H1 (cell line): ENCODE measurements around the gene CORO1C. TPM values are rescaled to one million over a fixed set of nuclear protein-coding genes. Genes with fewer than 3 reads are reported as not detected.

ENCODE experiments used
- CTCF ChIA-PET: fragments of 300-600 bp; sonication (Branson Sonifier 250); formaldehyde crosslinking; loops from one replicate; lab custom pipeline; 2021; ENCODE audit not compliant: partially characterized antibody; lab: Charles Lee
- POLR2A ChIA-PET: fragments of 300-600 bp; sonication (Branson Sonifier 250); formaldehyde crosslinking; loops from one replicate; lab custom pipeline; 2021; ENCODE audit warnings: inconsistent platforms; ENCODE audit not compliant: partially characterized antibody; lab: Charles Lee
- DNase-seq, 2 experiments: peaks; one replicate each; pipeline versions ENCODE4 v3.0.0 to v3.0.0-alpha.2; 2010 to 2022; ENCODE audit warnings: low spot score in 2 of 2, low read depth in 1 of 2, mixed read lengths in 1 of 2
- FAIRE-seq: peaks from 2 replicates; lab custom pipeline; 2011; peaks lifted over from hg19 to GRCh38; lab: Jason Lieb, UNC
- H2AFZ ChIP-seq: 2 replicates; pipeline ENCODE4 v1.8.1; 2012; ENCODE audit warnings: low read length, inconsistent platforms
- H2AK5ac ChIP-seq: 2 replicates; pipeline ENCODE4 v1.6.1; 2013; ENCODE audit warnings: low read depth, low read length
- H2BK120ac ChIP-seq: replicated peaks from 2 replicates; pipeline ENCODE3; 2013; ENCODE audit warnings: low read depth, low read length, inconsistent platforms
- H2BK12ac ChIP-seq: 2 replicates; pipeline ENCODE4 v1.6.1; 2013; ENCODE audit warnings: low read depth, low read length
- H2BK15ac ChIP-seq: 2 replicates; pipeline ENCODE4 v1.6.1; 2013; ENCODE audit warnings: low read length
- H2BK20ac ChIP-seq: 2 replicates; pipeline ENCODE4 v1.6.1; 2013; ENCODE audit warnings: low read length
- H2BK5ac ChIP-seq: 2 replicates; pipeline ENCODE4 v1.6.1; 2013; ENCODE audit warnings: low read depth, low read length
- H3K14ac ChIP-seq: 2 replicates; pipeline ENCODE4 v1.6.1; 2013; ENCODE audit warnings: inconsistent platforms; ENCODE audit not compliant: insufficient read length
- H3K18ac ChIP-seq: 2 replicates; pipeline ENCODE4 v1.6.1; 2013; ENCODE audit warnings: low read length; ENCODE audit errors: extremely low read depth
- H3K23ac ChIP-seq: 2 replicates; pipeline ENCODE4 v1.6.1; 2013; ENCODE audit warnings: inconsistent platforms; ENCODE audit not compliant: insufficient read length
- H3K23me2 ChIP-seq: 2 replicates; pipeline ENCODE4 v1.6.1; 2013; ENCODE audit warnings: low read depth, low read length
- H3K27ac ChIP-seq: 2 replicates; pipeline ENCODE4 v1.6.1; 2011; ENCODE audit warnings: low read depth, low read length, inconsistent platforms
- H3K27me3 ChIP-seq, 4 experiments: replicated peaks in 1 of 4; 1 replicate in 1 of 4; 2 replicates in 3 of 4; pipeline versions ENCODE4 v1.6.1 to v1.8.1; 2011 to 2013; ENCODE audit warnings: low read length in 3 of 4, mild to moderate bottlenecking in 3 of 4, inconsistent platforms in 2 of 4, mixed read lengths in 2 of 4, moderate library complexity in 1 of 4; ENCODE audit not compliant: control insufficient read depth in 3 of 4, insufficient read depth in 3 of 4; ENCODE audit errors: extremely low read depth in 1 of 4
- H3K36me3 ChIP-seq, 4 experiments: 2 replicates each; pipeline versions ENCODE4 v1.6.1 to v1.8.1; 2011 to 2013; ENCODE audit warnings: mild to moderate bottlenecking in 4 of 4, low read length in 3 of 4, moderate library complexity in 2 of 4, control low read depth in 1 of 4, inconsistent platforms in 1 of 4; ENCODE audit not compliant: insufficient read depth in 4 of 4, control insufficient read depth in 2 of 4
- H3K4ac ChIP-seq: replicated peaks from 2 replicates; pipeline ENCODE3; 2013; ENCODE audit warnings: low read length, low read depth, mixed read lengths, inconsistent platforms; ENCODE audit not compliant: insufficient read length
- H3K4me1 ChIP-seq, 4 experiments: replicated peaks in 1 of 4; 1 replicate in 1 of 4; 2 replicates in 3 of 4; pipeline versions ENCODE4 v1.6.1 to v1.8.1; 2011 to 2013; ENCODE audit warnings: low read length in 3 of 4, inconsistent platforms in 2 of 4, mixed read lengths in 1 of 4; ENCODE audit not compliant: insufficient read depth in 4 of 4, control insufficient read depth in 3 of 4
- H3K4me2 ChIP-seq, 2 experiments: 2 replicates each; pipeline versions ENCODE4 v1.6.1 to v1.8.1; 2011 to 2013; ENCODE audit warnings: low read depth in 2 of 2, low read length in 2 of 2, control low read depth in 1 of 2, inconsistent platforms in 1 of 2, mild to moderate bottlenecking in 1 of 2; ENCODE audit not compliant: insufficient read depth in 1 of 2
- H3K4me3 ChIP-seq, 4 experiments: fragments of 200-600, 300-600 bp in 1 of 4; sonication (generic), shearing (Covaris generic), sonication (Bioruptor Twin) in 1 of 4; 2 replicates each; pipeline versions ENCODE4 v1.5.1 to v1.8.1; 2011 to 2016; ENCODE audit warnings: low read length in 4 of 4, low read depth in 3 of 4, control low read depth in 2 of 4, inconsistent platforms in 2 of 4, mild to moderate bottlenecking in 2 of 4, mixed read lengths in 1 of 4, moderate library complexity in 1 of 4; ENCODE audit not compliant: insufficient read depth in 2 of 4; ENCODE audit errors: extremely low read depth in 1 of 4
- H3K56ac ChIP-seq: replicated peaks from 2 replicates; pipeline ENCODE3; 2013; ENCODE audit warnings: low read depth, mild to moderate bottlenecking, mixed read lengths, low read length, inconsistent platforms; ENCODE audit not compliant: insufficient read length
- H3K79me1 ChIP-seq: 2 replicates; pipeline ENCODE4 v1.6.1; 2013; ENCODE audit warnings: low read depth, low read length, control low read depth
- H3K79me2 ChIP-seq, 2 experiments: 2 replicates each; pipeline versions ENCODE4 v1.6.1 to v1.8.1; 2012 to 2013; ENCODE audit warnings: low read length in 2 of 2, mild to moderate bottlenecking in 2 of 2, inconsistent platforms in 1 of 2; ENCODE audit not compliant: insufficient read depth in 2 of 2, control insufficient read depth in 1 of 2
- H3K9ac ChIP-seq, 4 experiments: replicated peaks in 1 of 4; 1 replicate in 1 of 4; 2 replicates in 3 of 4; pipeline versions ENCODE4 v1.6.1 to v1.8.1; 2011 to 2013; ENCODE audit warnings: low read depth in 3 of 4, low read length in 3 of 4, control low read depth in 2 of 4, mild to moderate bottlenecking in 2 of 4, moderate library complexity in 2 of 4, inconsistent platforms in 1 of 4; ENCODE audit errors: extremely low read depth in 1 of 4
- H3K9me3 ChIP-seq, 2 experiments: 2 replicates each; pipeline versions ENCODE4 v1.6.1 to v1.8.1; 2012 to 2013; ENCODE audit warnings: mild to moderate bottlenecking in 2 of 2, moderate library complexity in 2 of 2, control low read depth in 1 of 2, inconsistent platforms in 1 of 2, low read depth in 1 of 2, low read length in 1 of 2, mixed read lengths in 1 of 2; ENCODE audit not compliant: insufficient read depth in 2 of 2
- H4K20me1 ChIP-seq, 2 experiments: replicated peaks in 1 of 2; 2 replicates each; pipeline versions ENCODE3 to v1.8.1; 2011 to 2013; ENCODE audit warnings: inconsistent platforms in 2 of 2, low read length in 2 of 2, mild to moderate bottlenecking in 1 of 2; ENCODE audit not compliant: insufficient read depth in 2 of 2, control insufficient read depth in 1 of 2
- H4K5ac ChIP-seq: 2 replicates; pipeline ENCODE4 v1.6.1; 2013; ENCODE audit warnings: low read length, low read depth, mixed read lengths, inconsistent platforms; ENCODE audit not compliant: insufficient read length
- H4K8ac ChIP-seq: 2 replicates; pipeline ENCODE4 v1.8.0; 2013; ENCODE audit warnings: mild to moderate bottlenecking, moderate library complexity, low read length, inconsistent platforms; ENCODE audit not compliant: insufficient read depth; ENCODE audit errors: extremely low read depth
- H4K91ac ChIP-seq: replicated peaks from 2 replicates; pipeline ENCODE3; 2013; ENCODE audit warnings: low read length, mixed read lengths, inconsistent platforms; ENCODE audit not compliant: insufficient read length
- CBX8 ChIP-seq: fragments of 300-800, 300-1000 bp; sonication (generic); IDR thresholded peaks from 2 replicates; pipeline ENCODE4 v1.7.1; 2016; ENCODE audit warnings: low read depth, low read length, borderline replicate concordance
- CREB1 ChIP-seq: IDR thresholded peaks from 2 replicates; pipeline ENCODE4 v1.6.1; 2012; ENCODE audit warnings: inconsistent platforms
- WGBS, 2 experiments: shearing (Covaris generic) in 1 of 2; methylation state at CpG; one replicate each; pipeline versions ENCODE4 v1.1.6 to v1.1.7; 2013 to 2015; ENCODE audit warnings: low lambda C conversion rate in 2 of 2, mixed read lengths in 2 of 2, inconsistent platforms in 1 of 2, low coverage in 1 of 2, missing lambda C conversion rate in 1 of 2; ENCODE audit not compliant: insufficient replicate concordance in 2 of 2, insufficient coverage in 1 of 2, insufficient read length in 1 of 2; ENCODE audit errors: extremely low coverage in 1 of 2, missing lambda C conversion rate in 1 of 2; 5-methylcytosine and 5-hydroxymethylcytosine counted together
- polyA plus RNA-seq, 7 experiments: library from polyadenylated mRNA; depleted of rRNA in 3 of 7; stranded (reverse) in 5 of 7; unstranded in 2 of 7; fragments of >200 nt in 5 of 7; fragments of 200-250 nt in 2 of 7; gene quantifications; 1 replicate in 5 of 7; 2 replicates in 1 of 7; 4 replicates in 1 of 7; pipeline versions ENCODE4 v1.2.1 to v1.2.3, GENCODE V29; 2011 to 2013; ENCODE audit warnings: missing spikeins in 2 of 7, mixed read lengths in 2 of 7
- total RNA-seq: library from RNA; stranded (reverse); fragmentation: NEBNext Ultra II Directional; extraction: Animal tissue kit (Norgen Biotek cat#: 25700); gene quantifications from 2 replicates; pipeline ENCODE4 v1.2.1, GENCODE V29; 2021

CORO1C gene
- total and polyA plus RNA-seq, 2 of the 8 experiments (the other 6 are each of a cell fraction or from before 2014, with no cell fraction given), result 72.7 to 120 TPM

- Histone ChIP-seq H4K91ac (no peak overlapping the region), H4K20me1 (no peaks in the 10 kb centered on the region), H2AFZ (0 out of 2 replicates have a peak overlapping the region, but pooled peaks have one; percentile 47), H2BK5ac (no peak overlapping the region; the same call in 1 of the 2 replicates), H2BK15ac (no peak overlapping the region), H2AK5ac (no peak overlapping the region), H3K4me3 (no peak overlapping the region), H3K14ac (no peak overlapping the region), H2BK12ac (0 out of 2 replicates have a peak overlapping the region, but pooled peaks have one; percentile 39), H2BK20ac (peak overlapping the region; percentile 72; the same call in 1 of the 2 replicates), H3K27me3 (no peaks in the 10 kb centered on the region), H3K18ac (no peak overlapping the region; the same call in 1 of the 2 replicates), H3K9me3 (no peaks in the 10 kb centered on the region), H3K4me1 (peaks cover 1 to 15% (median 7%) of the 10 kb centered on the region in 4 experiments; a peak in 6 of 7 replicates), H3K9ac (no peak overlapping the region), H3K4ac (no peak overlapping the region), H4K5ac (no peak overlapping the region), H4K8ac (peak overlapping the region; percentile 84; the same call in 1 of the 2 replicates), H3K79me2 (no peaks in the 10 kb centered on the region), H3K23me2 (no peaks in the 10 kb centered on the region), H3K36me3 (no peaks in the 10 kb centered on the region), H3K4me2 (no peak overlapping the region), H3K56ac (no peak overlapping the region), H3K79me1 (no peaks in the 10 kb centered on the region), H3K27ac (no peak overlapping the region), H2BK120ac (no peak overlapping the region), H3K23ac (no peak overlapping the region)
- POLR2A ChIA-PET, result interaction anchor here (1.8 kb wide), 1 partner anchor 10 kb away, joined by 6 read pairs; no protein-coding TSS in a partner anchor
- 86% methylated on average over 17 of the region's 17 CpGs; no CpG with 5 or more reads in 1 of the 2 experiments for WGBS, 2 experiments
- CTCF ChIA-PET, result interaction anchor here (0.7 to 1.9 kb wide), 7 partner anchors 11 to 172 kb away, joined by 3 to 6 read pairs (median 5); no protein-coding TSS in a partner anchor
- TF ChIP-seq CREB1 (0 out of 2 replicates have a peak, but pooled peaks have one; percentile 26), CBX8 (no peak)
- FAIRE-seq (no peak), DNase-seq (no peak)
Observed at GRCh38 chr12:108629824-108630476, 101.4 kb downstream of the CORO1C start.
